GM12878 (cell line): ENCODE data around the gene EBF3.

Experiments used
- CTCF ChIP-seq, 3 experiments: IDR thresholded peaks in 2 of 3; conservative IDR thresholded peaks in 1 of 3; 2 replicates each; pipeline ENCODE4 v1.5.1; 2011; ENCODE audit warnings: low read depth in 3 of 3, low read length in 3 of 3, mild to moderate bottlenecking in 3 of 3, control low read depth in 2 of 3, moderate library complexity in 2 of 3, inconsistent platforms in 1 of 3, mixed read lengths in 1 of 3; ENCODE audit not compliant: control insufficient read depth in 2 of 3, insufficient read depth in 1 of 3; ENCODE audit errors: extremely low read depth in 1 of 3
- EP300 ChIP-seq, 2 experiments: fragments of 150-350 bp in 1 of 2; IDR thresholded peaks; 2 replicates each; pipeline ENCODE4 v1.6.1; 2011 to 2012; ENCODE audit warnings: low read depth in 2 of 2, low read length in 2 of 2, borderline replicate concordance in 1 of 2, improper control_type of control experiment in 1 of 2, inconsistent platforms in 1 of 2; ENCODE audit not compliant: control insufficient read depth in 1 of 2
- POU2F2 ChIP-seq: IDR thresholded peaks from 3 replicates; pipeline ENCODE4 v1.6.1; 2011; ENCODE audit warnings: low read depth, mild to moderate bottlenecking, low read length, borderline replicate concordance
- RCOR1 ChIP-seq: conservative IDR thresholded peaks from 2 replicates; pipeline ENCODE4 v1.6.1; 2012; ENCODE audit warnings: low read depth, low read length, improper control_type of control experiment
- RFX5 ChIP-seq: IDR thresholded peaks from 2 replicates; pipeline ENCODE4 v1.6.1; 2011; ENCODE audit warnings: low read depth, low read length, improper control_type of control experiment
- SIN3A ChIP-seq: IDR thresholded peaks from 2 replicates; pipeline ENCODE4 v1.6.1; 2012; ENCODE audit warnings: low read depth, low read length, improper control_type of control experiment

GRCh38 chr10:129841071-129841470, 123.0 kb downstream of the EBF3 start:
- TF ChIP-seq RCOR1 = no peak
- no peak for TF ChIP-seq CTCF (IDR thresholded peaks at IDR 0.05 in 2 of 3, conservative IDR thresholded peaks at IDR 0.05 in 1 of 3; ENCODE audit: control insufficient read depth in 2 of 3, extremely low read depth in 1 of 3, insufficient read depth in 1 of 3, low read depth in 3 of 3, low read length in 3 of 3)
- no peak for TF ChIP-seq SIN3A
- no peak for TF ChIP-seq POU2F2
- TF ChIP-seq RFX5 = no peak
- no peak for TF ChIP-seq EP300 (IDR thresholded peaks at IDR 0.05; ENCODE audit: borderline replicate concordance in 1 of 2, control insufficient read depth in 1 of 2, low read depth in 2 of 2, low read length in 2 of 2)
